Measurements from ENCODE around the gene CUL9. TPM values are rescaled to one million over a fixed set of nuclear protein-coding genes. Genes with fewer than 3 reads are reported as not detected.

The CUL9 gene
- total RNA-seq, 1 donor from 2014 or later = 11.1 TPM

GRCh38 chr6:43264599-43265145, 82.7 kb downstream of the CUL9 start:
- Mint-ChIP-seq H3K4me1 (ENCODE audit: low read depth, unreplicated experiment) (peaks cover 8% of the 10 kb centered on the region), H3K27me3 (ENCODE audit: low read depth, unreplicated experiment) (peaks cover 50% of the 10 kb centered on the region), H3K27ac (ENCODE audit: unreplicated experiment) (no peak overlapping the region), H3K9me3 (ENCODE audit: unreplicated experiment) (peaks cover 1% of the 10 kb centered on the region), H3K36me3 (ENCODE audit: low read depth, unreplicated experiment) (no peaks in the 10 kb centered on the region), H3K4me3 (ENCODE audit: unreplicated experiment) (no peak overlapping the region)
- Histone ChIP-seq H3K36me3 (ENCODE audit: insufficient read depth, low read length) (no peaks in the 10 kb centered on the region), H2AFZ (ENCODE audit: low read depth, low read length) (no peak overlapping the region), H3K4me3 (ENCODE audit: insufficient read depth, low read depth, low read length) (no peak overlapping the region), H3K27ac (ENCODE audit: low read depth, low read length) (no peak overlapping the region), H3K79me2 (ENCODE audit: insufficient read depth, low read length) (no peaks in the 10 kb centered on the region), H3K4me1 (ENCODE audit: insufficient read depth, low read length) (no peaks in the 10 kb centered on the region), H3K9ac (ENCODE audit: low read length) (no peak overlapping the region), H3K27me3 (ENCODE audit: insufficient read depth, low read length) (peaks cover 12% of the 10 kb centered on the region), H3K4me2 (ENCODE audit: low read length) (no peak overlapping the region), H4K20me1 (ENCODE audit: insufficient read depth, low read length) (no peaks in the 10 kb centered on the region), H3K9me3 (ENCODE audit: insufficient read depth, low read depth, low read length) (no peaks in the 10 kb centered on the region)
- FAIRE-seq (no peak), DNase-seq (ENCODE audit: low read depth) (no peak)
- TF ChIP-seq EZH2 (IDR thresholded peaks at IDR 0.05; ENCODE audit: insufficient read depth, low read length) (no peak), CTCF (IDR thresholded peaks at IDR 0.05; ENCODE audit: insufficient read depth, low read depth, low read length) (no peak)

GRCh38 chr6:43265564-43265963, 83.6 kb downstream of the CUL9 start:
- Histone ChIP-seq H3K27me3 (ENCODE audit: insufficient read depth, low read length) (peaks cover 12% of the 10 kb centered on the region), H3K4me1 (ENCODE audit: insufficient read depth, low read length) (no peaks in the 10 kb centered on the region), H3K9me3 (ENCODE audit: insufficient read depth, low read depth, low read length) (no peaks in the 10 kb centered on the region), H3K27ac (ENCODE audit: low read depth, low read length) (no peak overlapping the region), H3K79me2 (ENCODE audit: insufficient read depth, low read length) (no peaks in the 10 kb centered on the region), H3K9ac (ENCODE audit: low read length) (no peak overlapping the region), H2AFZ (ENCODE audit: low read depth, low read length) (no peak overlapping the region), H3K4me2 (ENCODE audit: low read length) (no peak overlapping the region), H3K4me3 (ENCODE audit: insufficient read depth, low read depth, low read length) (no peak overlapping the region), H3K36me3 (ENCODE audit: insufficient read depth, low read length) (no peaks in the 10 kb centered on the region), H4K20me1 (ENCODE audit: insufficient read depth, low read length) (no peaks in the 10 kb centered on the region)
- no peaks in the 10 kb centered on the region for H3K36me3 Mint-ChIP-seq (ENCODE audit: low read depth, unreplicated experiment)
- no peak for FAIRE-seq
- no peak overlapping the region for H3K27ac Mint-ChIP-seq (ENCODE audit: unreplicated experiment)
- TF ChIP-seq EZH2 (IDR thresholded peaks at IDR 0.05; ENCODE audit: insufficient read depth, low read length) = no peak
- no peak for TF ChIP-seq CTCF (IDR thresholded peaks at IDR 0.05; ENCODE audit: insufficient read depth, low read depth, low read length)
- H3K4me1 Mint-ChIP-seq (ENCODE audit: low read depth, unreplicated experiment) = peaks cover 11% of the 10 kb centered on the region
- no peak overlapping the region for H3K4me3 Mint-ChIP-seq (ENCODE audit: unreplicated experiment)
- H3K27me3 Mint-ChIP-seq (ENCODE audit: low read depth, unreplicated experiment) = peaks cover 48% of the 10 kb centered on the region
- DNase-seq (ENCODE audit: low read depth) = no peak
- peaks cover 1% of the 10 kb centered on the region for H3K9me3 Mint-ChIP-seq (ENCODE audit: unreplicated experiment)

GRCh38 chr6:43267619-43268354, 85.8 kb downstream of the CUL9 start:
- no peak overlapping the region for H3K27ac ChIP-seq (ENCODE audit: low read depth, low read length)
- TF ChIP-seq CTCF (IDR thresholded peaks at IDR 0.05; ENCODE audit: insufficient read depth, low read depth, low read length) (no peak), EZH2 (IDR thresholded peaks at IDR 0.05; ENCODE audit: insufficient read depth, low read length) (no peak)
- no peaks in the 10 kb centered on the region for H3K9me3 ChIP-seq (ENCODE audit: insufficient read depth, low read depth, low read length)
- H2AFZ ChIP-seq (ENCODE audit: low read depth, low read length) = no peak overlapping the region
- no peak for FAIRE-seq
- H3K4me1 Mint-ChIP-seq (ENCODE audit: low read depth, unreplicated experiment) = peaks cover 10% of the 10 kb centered on the region
- peaks cover 59% of the 10 kb centered on the region for H3K27me3 Mint-ChIP-seq (ENCODE audit: low read depth, unreplicated experiment)
- no peaks in the 10 kb centered on the region for H3K79me2 ChIP-seq (ENCODE audit: insufficient read depth, low read length)
- H3K4me1 ChIP-seq (ENCODE audit: insufficient read depth, low read length) = no peaks in the 10 kb centered on the region
- no peaks in the 10 kb centered on the region for H3K36me3 Mint-ChIP-seq (ENCODE audit: low read depth, unreplicated experiment)
- H3K9ac ChIP-seq (ENCODE audit: low read length) = no peak overlapping the region
- no peak overlapping the region for H3K4me3 Mint-ChIP-seq (ENCODE audit: unreplicated experiment)
- no peak overlapping the region for H3K27ac Mint-ChIP-seq (ENCODE audit: unreplicated experiment)
- H3K27me3 ChIP-seq (ENCODE audit: insufficient read depth, low read length) = peaks cover 12% of the 10 kb centered on the region
- no peaks in the 10 kb centered on the region for H4K20me1 ChIP-seq (ENCODE audit: insufficient read depth, low read length)
- no peak for DNase-seq (ENCODE audit: low read depth)
- H3K36me3 ChIP-seq (ENCODE audit: insufficient read depth, low read length) = no peaks in the 10 kb centered on the region
- H3K4me2 ChIP-seq (ENCODE audit: low read length) = no peak overlapping the region
- H3K4me3 ChIP-seq (ENCODE audit: insufficient read depth, low read depth, low read length) = no peak overlapping the region
- no peaks in the 10 kb centered on the region for H3K9me3 Mint-ChIP-seq (ENCODE audit: unreplicated experiment)

Measured in astrocyte (in vitro differentiated cells and primary cell).